H9 (cell line): Measurements from ENCODE around the gene GOLGA7B. TPM values are rescaled to one million over a fixed set of nuclear protein-coding genes. Genes with fewer than 3 reads are reported as not detected.

Source experiments
- DNase-seq: peaks from one replicate; pipeline ENCODE4 v3.0.0-alpha.2; 2017
- H2AFZ ChIP-seq: one replicate; pipeline ENCODE4 v1.6.1; 2013; ENCODE audit warnings: mild to moderate bottlenecking, low read length, control low read depth, moderate library complexity
- H2AK5ac ChIP-seq: 2 replicates; pipeline ENCODE4 v1.6.1; 2013; ENCODE audit warnings: low read length, control low read depth, mixed read lengths; ENCODE audit not compliant: insufficient read length
- H2BK120ac ChIP-seq: one replicate; pipeline ENCODE4 v1.6.1; 2013; ENCODE audit warnings: low read depth, mild to moderate bottlenecking, low read length, control low read depth, inconsistent platforms; ENCODE audit not compliant: poor library complexity, severe bottlenecking
- H2BK12ac ChIP-seq: 2 replicates; pipeline ENCODE4 v1.6.1; 2013; ENCODE audit warnings: low read length, control low read depth, mixed read lengths, low read depth; ENCODE audit not compliant: insufficient read length
- H2BK15ac ChIP-seq: 2 replicates; pipeline ENCODE4 v1.6.1; 2013; ENCODE audit warnings: low read depth, low read length, control low read depth
- H2BK20ac ChIP-seq: one replicate; pipeline ENCODE4 v1.6.1; 2013; ENCODE audit warnings: low read depth, mild to moderate bottlenecking, low read length, control low read depth, inconsistent platforms; ENCODE audit not compliant: poor library complexity, severe bottlenecking
- H2BK5ac ChIP-seq: 2 replicates; pipeline ENCODE4 v1.6.1; 2013; ENCODE audit warnings: low read length, control low read depth, mixed read lengths; ENCODE audit not compliant: insufficient read length
- H3K14ac ChIP-seq: 2 replicates; pipeline ENCODE4 v1.6.1; 2013; ENCODE audit warnings: low read length, control low read depth; ENCODE audit not compliant: insufficient read depth
- H3K18ac ChIP-seq: 2 replicates; pipeline ENCODE4 v1.6.1; 2013; ENCODE audit warnings: low read depth, mild to moderate bottlenecking, mixed read lengths, low read length, control low read depth; ENCODE audit not compliant: insufficient read length
- H3K23ac ChIP-seq: 2 replicates; pipeline ENCODE4 v1.6.1; 2013; ENCODE audit warnings: low read length, control low read depth, mixed read lengths, low read depth; ENCODE audit not compliant: insufficient read length
- H3K23me2 ChIP-seq: 2 replicates; pipeline ENCODE4 v1.6.1; 2013; ENCODE audit warnings: low read depth, mild to moderate bottlenecking, mixed read lengths, low read length, control low read depth; ENCODE audit not compliant: insufficient read length, poor library complexity, severe bottlenecking
- H3K27ac ChIP-seq: 2 replicates; pipeline ENCODE4 v1.5.1; 2013; ENCODE audit warnings: low read length, control low read depth, mixed read lengths, low read depth; ENCODE audit not compliant: insufficient read length
- H3K27me3 ChIP-seq: 2 replicates; pipeline ENCODE4 v1.6.1; 2013; ENCODE audit warnings: low read length, control low read depth, inconsistent platforms; ENCODE audit not compliant: insufficient read depth
- H3K4ac ChIP-seq: 2 replicates; pipeline ENCODE4 v1.6.1; 2013; ENCODE audit warnings: low read depth, mild to moderate bottlenecking, control low read depth, inconsistent platforms, low read length, moderate library complexity
- H3K4me1 ChIP-seq: 2 replicates; pipeline ENCODE4 v1.6.1; 2013; ENCODE audit warnings: low read length, control low read depth, inconsistent platforms; ENCODE audit not compliant: insufficient read depth
- H3K4me2 ChIP-seq: 2 replicates; pipeline ENCODE4 v1.6.1; 2013; ENCODE audit warnings: low read length, control low read depth, mixed read lengths; ENCODE audit not compliant: insufficient read length, insufficient read depth
- H3K56ac ChIP-seq: 2 replicates; pipeline ENCODE4 v1.6.1; 2013; ENCODE audit warnings: low read depth, mild to moderate bottlenecking, mixed read lengths, low read length, control low read depth; ENCODE audit not compliant: insufficient read length
- H3K79me1 ChIP-seq: 2 replicates; pipeline ENCODE4 v1.6.1; 2013; ENCODE audit warnings: low read depth, mild to moderate bottlenecking, moderate library complexity, low read length, control low read depth, inconsistent platforms; ENCODE audit not compliant: insufficient read depth, poor library complexity, severe bottlenecking
- H3K79me2 ChIP-seq: 2 replicates; pipeline ENCODE4 v1.6.1; 2013; ENCODE audit warnings: low read length, control low read depth, inconsistent platforms; ENCODE audit not compliant: insufficient read depth
- H3K9ac ChIP-seq: 2 replicates; pipeline ENCODE4 v1.6.1; 2013; ENCODE audit warnings: low read length, control low read depth, mixed read lengths; ENCODE audit not compliant: insufficient read length; ENCODE audit errors: extremely low read depth
- H3K9me3 ChIP-seq: one replicate; pipeline ENCODE4 v1.6.1; 2013; ENCODE audit warnings: low read depth, low read length, inconsistent platforms; ENCODE audit not compliant: control insufficient read depth
- H3T11ph ChIP-seq: one replicate; pipeline ENCODE4 v1.6.1; 2013; ENCODE audit warnings: mild to moderate bottlenecking, low read length, control low read depth, inconsistent platforms
- H4K20me1 ChIP-seq: one replicate; pipeline ENCODE4 v1.6.1; 2013; ENCODE audit not compliant: control insufficient read depth, insufficient read length, insufficient read depth
- H4K5ac ChIP-seq: 2 replicates; pipeline ENCODE4 v1.6.1; 2013; ENCODE audit warnings: low read depth, mild to moderate bottlenecking, mixed read lengths, low read length, control low read depth; ENCODE audit not compliant: insufficient read length
- H4K8ac ChIP-seq: replicated peaks from 2 replicates; pipeline ENCODE4 v1.6.1; 2013; ENCODE audit warnings: low read length, control low read depth, mixed read lengths, low read depth; ENCODE audit not compliant: insufficient read length
- H4K91ac ChIP-seq: 2 replicates; pipeline ENCODE4 v1.6.1; 2013; ENCODE audit warnings: low read depth, mild to moderate bottlenecking, moderate library complexity, mixed read lengths, low read length, control low read depth; ENCODE audit not compliant: insufficient read length
- H3K27ac Mint-ChIP-seq, 3 experiments: 2 replicates in 2 of 3; 3 replicates in 1 of 3; pipeline ENCODE4 v1.8.0; 2020 to 2021; ENCODE audit warnings: mixed read lengths in 3 of 3, mild to moderate bottlenecking in 1 of 3, moderate library complexity in 1 of 3
- H3K27me3 Mint-ChIP-seq: 2 replicates; pipeline ENCODE4 v1.8.0; 2021; ENCODE audit warnings: low read depth, mild to moderate bottlenecking, moderate library complexity, mixed read lengths
- H3K36me3 Mint-ChIP-seq, 3 experiments: 2 replicates in 2 of 3; 3 replicates in 1 of 3; pipeline ENCODE4 v1.8.0; 2020 to 2021; ENCODE audit warnings: low read depth in 3 of 3, mixed read lengths in 3 of 3; ENCODE audit not compliant: insufficient read depth in 1 of 3
- H3K4me1 Mint-ChIP-seq, 2 experiments: 2 replicates each; pipeline ENCODE4 v1.8.0; 2020; ENCODE audit warnings: mixed read lengths in 2 of 2
- H3K4me3 Mint-ChIP-seq, 2 experiments: 2 replicates in 1 of 2; 3 replicates in 1 of 2; pipeline ENCODE4 v1.8.0; 2020 to 2021; ENCODE audit warnings: mild to moderate bottlenecking in 2 of 2, mixed read lengths in 2 of 2, moderate library complexity in 1 of 2
- H3K9me3 Mint-ChIP-seq, 2 experiments: 2 replicates in 1 of 2; 3 replicates in 1 of 2; pipeline ENCODE4 v1.8.0; 2020; ENCODE audit warnings: mild to moderate bottlenecking in 2 of 2, mixed read lengths in 2 of 2, moderate library complexity in 1 of 2
- CTCF ChIP-seq: fragments of 200-600 bp; sonication (generic); conservative IDR thresholded peaks from 3 replicates; pipeline ENCODE4 v1.8.0; 2021; ENCODE audit warnings: antibody characterized with exemption, mild to moderate bottlenecking
- WGBS: extraction: QIAGEN DNeasy Blood & Tissue Kit; methylation state at CpG from one replicate; pipeline ENCODE4 v1.1.7; 2013; ENCODE audit warnings: missing lambda C conversion rate, low lambda C conversion rate, mixed read lengths; ENCODE audit not compliant: insufficient read length; ENCODE audit errors: extremely low coverage; 5-methylcytosine and 5-hydroxymethylcytosine counted together
- total RNA-seq: library from RNA; stranded (reverse); gene quantifications from 2 replicates; pipeline ENCODE4 v1.2.1, GENCODE V29; 2021

GOLGA7B gene
- total RNA-seq, 1 experiment from 2014 or later, result 0.04 TPM

GRCh38 chr10:97920865-97921264 lies 71.2 kb downstream of the GOLGA7B start:
- no peak overlapping the region for H3K56ac ChIP-seq
- H3K27me3 Mint-ChIP-seq, result peaks cover 46% of the 10 kb centered on the region
- H4K5ac ChIP-seq, result no peak overlapping the region
- H4K91ac ChIP-seq, result no peak overlapping the region
- WGBS, result no CpG with 5 or more reads among the region's 4 CpGs
- H3K9ac ChIP-seq, result no peak overlapping the region
- no peak overlapping the region for H2BK120ac ChIP-seq
- H3K9me3 ChIP-seq, result no peaks in the 10 kb centered on the region
- H2AK5ac ChIP-seq, result no peak overlapping the region
- no peak for DNase-seq
- no peaks in the 10 kb centered on the region for H3K79me2 ChIP-seq
- H3K27me3 ChIP-seq, result no peaks in the 10 kb centered on the region
- no peak overlapping the region for H3K4me2 ChIP-seq
- H3K79me1 ChIP-seq, result no peaks in the 10 kb centered on the region
- H3K9me3 Mint-ChIP-seq, result no peaks in the 10 kb centered on the region; a peak in 1 of 5 replicates
- no peak overlapping the region for H2BK5ac ChIP-seq
- H3K27ac ChIP-seq, result no peak overlapping the region
- H3K23me2 ChIP-seq, result peaks cover 2% of the 10 kb centered on the region
- H3T11ph ChIP-seq, result no peak overlapping the region
- no peak overlapping the region for H3K23ac ChIP-seq
- no peaks in the 10 kb centered on the region for H4K20me1 ChIP-seq
- H3K36me3 Mint-ChIP-seq, result no peaks in the 10 kb centered on the region
- H2AFZ ChIP-seq, result no peak overlapping the region
- no peak for TF ChIP-seq CTCF
- H3K4me3 Mint-ChIP-seq, result no peak overlapping the region
- no peak overlapping the region for H4K8ac ChIP-seq
- no peak overlapping the region for H3K18ac ChIP-seq
- no peak overlapping the region for H3K27ac Mint-ChIP-seq
- no peak overlapping the region for H2BK12ac ChIP-seq
- no peaks in the 10 kb centered on the region for H3K4me1 ChIP-seq
- H3K4me1 Mint-ChIP-seq, result peaks cover 0 to 7% of the 10 kb centered on the region in 2 experiments; a peak in 2 of 4 replicates
- H2BK15ac ChIP-seq, result no peak overlapping the region
- H2BK20ac ChIP-seq, result no peak overlapping the region
- no peak overlapping the region for H3K4ac ChIP-seq
- H3K14ac ChIP-seq, result no peak overlapping the region

Other genes with a start within 250 kb of the GOLGA7B start
- 11.9 and 12.0 TPM in 2 replicates for gene MORN4, start 216.3 kb upstream of the GOLGA7B start, total RNA-seq
- gene PI4K2A, start 209.2 kb upstream of the GOLGA7B start, total RNA-seq, result 29.8 and 30.9 TPM in 2 replicates
- 6.5 and 6.9 TPM in 2 replicates for gene AVPI1, start 162.6 kb upstream of the GOLGA7B start, total RNA-seq
- gene MARVELD1, start 136.1 kb upstream of the GOLGA7B start, total RNA-seq, result 26.6 and 26.7 TPM in 2 replicates
- 32.2 and 33.2 TPM in 2 replicates for gene ZFYVE27, start 112.7 kb upstream of the GOLGA7B start, total RNA-seq
- 1.7 and 1.8 TPM in 2 replicates for gene SFRP5, start 77.8 kb upstream of the GOLGA7B start, total RNA-seq
- 0.46 and 0.48 TPM in 2 replicates for gene CRTAC1, start 180.8 kb downstream of the GOLGA7B start, total RNA-seq